Testis (tissue), 3 donors: ENCODE data around the gene MADCAM1. TPM values are rescaled to one million over a fixed set of nuclear protein-coding genes. Genes with fewer than 3 reads are reported as not detected.
A peak's percentile ranks its signal among the peaks of the same experiment; 100 is the strongest.

Experiments used
- DNase-seq: peaks from one replicate; pipeline ENCODE4 v3.0.0-alpha.2; 2019
- H3K27ac ChIP-seq, 2 donors: fragments of 200-600 bp; sonication (generic); one replicate each; pipeline ENCODE4 v1.5.1; 2019
- H3K27me3 ChIP-seq: fragments of 200-600 bp; sonication (generic); one replicate; pipeline ENCODE4 v1.5.1; 2019
- H3K36me3 ChIP-seq: fragments of 200-600 bp; sonication (generic); one replicate; pipeline ENCODE4 v1.5.1; 2017; ENCODE audit warnings: low read depth; ENCODE audit errors: missing control alignments
- H3K4me1 ChIP-seq: fragments of 200-600 bp; sonication (generic); one replicate; pipeline ENCODE4 v1.5.1; 2019
- H3K4me3 ChIP-seq, 2 donors: fragments of 200-600 bp; sonication (generic); one replicate each; pipeline ENCODE4 v1.5.1; 2017 to 2019
- H3K9me3 ChIP-seq: fragments of 200-600 bp; sonication (generic); one replicate; pipeline ENCODE4 v1.5.1; 2017
- POLR2A ChIP-seq: fragments of 450-650 bp; IDR thresholded peaks from one replicate; pipeline ENCODE4 v1.6.1; 2017; ENCODE audit warnings: antibody characterized with exemption, mild to moderate bottlenecking, moderate library complexity
- WGBS, 2 donors: methylation state at CpG; one replicate each; pipeline ENCODE4 v1.1.5; 2018; 5-methylcytosine and 5-hydroxymethylcytosine counted together
- intact Hi-C: fragments of 100-400 bp; cut with DNase I; formaldehyde crosslinking; loops from one replicate; pipeline ENCODE4 v1.15.1; 2023; ENCODE audit warnings: low total_unique reads
- polyA plus RNA-seq: library from polyadenylated mRNA; stranded (reverse); fragments of 350-450 nt; fragmentation: Illumina TruSeq; extraction: RNeasy Lipid Tissue Mini Kit (QIAGEN cat#74804); gene quantifications from one replicate; pipeline ENCODE4 v1.2.3, GENCODE V29; 2014; ENCODE audit warnings: low read depth, low replicate concordance; ENCODE audit not compliant: insufficient read depth
- total RNA-seq, 2 donors: library from RNA; depleted of rRNA; stranded (reverse); fragments of >200 nt; gene quantifications; one replicate each; pipeline ENCODE4 v1.2.3, GENCODE V29; 2016
- TF ChIP-seq, protein P1 (sequence below), 3 experiments: fragments of 450-650 bp in 2 of 3; fragments of 200-600 bp in 1 of 3; sonication (generic) in 1 of 3; IDR thresholded peaks; one replicate each; pipeline ENCODE4 v1.5.1; 2016 to 2019; ENCODE audit warnings: antibody characterized with exemption in 3 of 3, mild to moderate bottlenecking in 2 of 3, moderate library complexity in 1 of 3

Gene MADCAM1
- total and polyA plus RNA-seq, 3 donors from 2014 or later = 1.6 to 2.3 (median 2.2) TPM

DNA sequence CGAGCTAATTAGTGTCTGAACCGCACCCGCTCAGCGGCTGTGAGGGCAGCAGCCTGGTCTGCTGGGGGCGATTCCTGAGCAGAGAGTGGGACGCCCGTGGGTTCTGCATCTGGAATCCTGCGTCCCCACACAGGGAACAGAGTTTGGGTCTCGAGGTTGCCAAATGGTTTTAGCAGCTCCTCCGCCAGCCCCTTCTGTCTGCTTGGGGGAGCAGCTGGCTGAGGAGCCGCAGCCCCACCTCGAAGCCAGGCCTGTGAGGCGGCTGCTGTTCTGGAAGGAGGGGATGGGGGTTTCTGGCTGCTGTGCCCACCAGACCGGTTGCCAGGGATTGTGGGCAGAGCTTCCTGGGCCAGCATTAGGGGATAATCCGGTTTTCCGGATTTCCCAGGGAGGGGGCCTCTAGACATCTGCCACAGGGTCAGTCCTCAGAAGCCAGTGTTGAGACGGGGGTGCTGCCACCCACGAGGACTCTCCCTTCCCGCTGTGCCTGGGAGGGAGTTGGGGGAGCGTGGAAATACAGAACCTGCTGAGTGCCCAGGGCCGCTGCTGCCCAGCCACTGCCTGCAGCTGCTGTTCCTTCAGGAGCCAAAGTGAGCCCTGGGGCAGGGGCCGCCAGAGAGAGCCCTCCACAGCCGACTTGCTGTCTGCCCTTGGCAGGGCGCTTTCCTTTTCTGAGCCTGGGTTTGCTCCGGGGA, 37.2 kb downstream of the MADCAM1 start:
- no peaks in the 10 kb centered on the region for H3K36me3 ChIP-seq
- peak overlapping the region; percentile 93 to 95 for H3K27ac ChIP-seq
- no peak for DNase-seq
- intact Hi-C loops = no loop called here
- H3K27me3 ChIP-seq = no peaks in the 10 kb centered on the region
- peak overlapping the region in 1 of 2 donors; percentile 95 for H3K4me3 ChIP-seq
- no peaks in the 10 kb centered on the region for H3K9me3 ChIP-seq
- no peak for TF ChIP-seq POLR2A
- TF ChIP-seq, protein P1, sequence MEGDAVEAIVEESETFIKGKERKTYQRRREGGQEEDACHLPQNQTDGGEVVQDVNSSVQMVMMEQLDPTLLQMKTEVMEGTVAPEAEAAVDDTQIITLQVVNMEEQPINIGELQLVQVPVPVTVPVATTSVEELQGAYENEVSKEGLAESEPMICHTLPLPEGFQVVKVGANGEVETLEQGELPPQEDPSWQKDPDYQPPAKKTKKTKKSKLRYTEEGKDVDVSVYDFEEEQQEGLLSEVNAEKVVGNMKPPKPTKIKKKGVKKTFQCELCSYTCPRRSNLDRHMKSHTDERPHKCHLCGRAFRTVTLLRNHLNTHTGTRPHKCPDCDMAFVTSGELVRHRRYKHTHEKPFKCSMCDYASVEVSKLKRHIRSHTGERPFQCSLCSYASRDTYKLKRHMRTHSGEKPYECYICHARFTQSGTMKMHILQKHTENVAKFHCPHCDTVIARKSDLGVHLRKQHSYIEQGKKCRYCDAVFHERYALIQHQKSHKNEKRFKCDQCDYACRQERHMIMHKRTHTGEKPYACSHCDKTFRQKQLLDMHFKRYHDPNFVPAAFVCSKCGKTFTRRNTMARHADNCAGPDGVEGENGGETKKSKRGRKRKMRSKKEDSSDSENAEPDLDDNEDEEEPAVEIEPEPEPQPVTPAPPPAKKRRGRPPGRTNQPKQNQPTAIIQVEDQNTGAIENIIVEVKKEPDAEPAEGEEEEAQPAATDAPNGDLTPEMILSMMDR (IDR thresholded peaks at IDR 0.05) = no peak
- peaks cover 13% of the 10 kb centered on the region for H3K4me1 ChIP-seq
- 19 to 30% methylated on average over 12 to 25 of the region's 25 CpGs for WGBS, 2 donors

DNA sequence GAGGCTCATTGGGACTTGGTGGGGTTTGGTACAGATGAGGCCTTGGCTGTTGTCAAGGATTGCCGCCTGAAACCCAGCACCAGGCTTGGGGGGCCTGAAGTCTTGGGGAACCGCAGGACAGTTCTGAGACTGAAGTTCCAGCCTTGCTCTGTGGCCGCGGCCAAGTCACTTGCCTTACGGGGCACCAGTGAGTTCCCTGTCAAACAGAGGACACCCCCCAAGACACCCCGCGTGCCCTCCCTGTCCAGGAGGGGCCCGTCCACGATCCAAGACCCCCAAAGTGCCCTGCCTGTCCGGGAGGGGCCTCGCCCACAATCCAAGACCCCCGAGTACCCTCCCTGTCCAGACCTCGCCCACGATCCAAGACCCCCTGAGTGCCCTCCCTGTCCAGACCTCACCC, 37.8 kb downstream of the MADCAM1 start:
- intact Hi-C loops = no loop called here
- Histone ChIP-seq H3K27me3 (no peaks in the 10 kb centered on the region), H3K36me3 (no peaks in the 10 kb centered on the region), H3K4me1 (peaks cover 13% of the 10 kb centered on the region), H3K4me3 (no peak overlapping the region), H3K27ac (peak overlapping the region in 1 of 2 donors; percentile 95), H3K9me3 (no peaks in the 10 kb centered on the region)
- no peak for TF ChIP-seq POLR2A
- TF ChIP-seq, protein P1 (IDR thresholded peaks at IDR 0.05) = no peak
- DNase-seq = no peak
- WGBS, 2 donors = 72 to 81% methylated on average over 6 to 14 of the region's 14 CpGs

DNA sequence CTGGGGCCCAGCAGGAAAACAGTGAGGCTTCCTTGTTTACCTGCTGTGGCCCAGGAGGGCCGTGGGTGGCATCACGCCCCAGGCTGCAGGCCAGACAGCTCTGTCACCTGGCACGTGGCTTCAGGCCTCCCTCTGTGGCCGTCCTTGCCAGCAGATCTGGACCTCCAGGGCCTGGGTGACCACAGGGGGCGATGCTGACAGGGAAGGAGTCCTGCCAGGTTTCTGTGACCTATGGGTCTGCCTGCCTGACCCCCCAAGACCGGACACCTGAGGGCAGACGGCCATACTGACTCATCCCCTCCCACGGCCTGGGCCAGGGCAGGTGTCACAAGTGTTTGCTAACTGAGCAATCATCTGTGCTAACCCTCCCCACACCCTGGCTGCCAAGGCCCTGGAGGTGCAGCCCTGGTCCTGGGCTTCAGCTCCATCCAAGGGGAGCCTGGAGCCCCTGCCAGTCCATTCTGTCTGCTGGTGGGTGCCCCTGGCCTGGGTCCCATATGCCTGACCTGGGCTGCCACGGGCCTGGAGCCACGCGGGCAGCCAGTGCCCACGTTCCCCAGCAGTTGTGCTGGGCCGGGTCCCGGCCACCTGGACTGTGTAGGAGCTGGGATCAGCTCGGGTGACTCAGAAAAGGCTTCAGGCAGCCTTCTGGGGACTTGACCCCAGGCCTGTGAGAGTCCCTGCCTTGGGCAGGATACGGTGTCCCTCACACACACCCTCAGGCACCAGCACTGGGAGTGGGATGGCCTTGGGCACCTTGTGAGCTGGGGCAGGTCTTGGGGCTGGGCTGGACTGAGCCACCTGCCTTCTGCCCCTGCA, 38.9 kb downstream of the MADCAM1 start:
- DNase-seq = no peak
- no peaks in the 10 kb centered on the region for H3K27me3 ChIP-seq
- TF ChIP-seq, protein P1 (IDR thresholded peaks at IDR 0.05) = no peak
- no peak for TF ChIP-seq POLR2A
- intact Hi-C loops = no loop called here
- no peak overlapping the region for H3K4me3 ChIP-seq
- 42 to 56% methylated on average over 2 to 13 of the region's 16 CpGs for WGBS, 2 donors
- H3K27ac ChIP-seq = no peak overlapping the region
- H3K36me3 ChIP-seq = no peaks in the 10 kb centered on the region
- H3K9me3 ChIP-seq = no peaks in the 10 kb centered on the region
- peaks cover 13% of the 10 kb centered on the region for H3K4me1 ChIP-seq

DNA sequence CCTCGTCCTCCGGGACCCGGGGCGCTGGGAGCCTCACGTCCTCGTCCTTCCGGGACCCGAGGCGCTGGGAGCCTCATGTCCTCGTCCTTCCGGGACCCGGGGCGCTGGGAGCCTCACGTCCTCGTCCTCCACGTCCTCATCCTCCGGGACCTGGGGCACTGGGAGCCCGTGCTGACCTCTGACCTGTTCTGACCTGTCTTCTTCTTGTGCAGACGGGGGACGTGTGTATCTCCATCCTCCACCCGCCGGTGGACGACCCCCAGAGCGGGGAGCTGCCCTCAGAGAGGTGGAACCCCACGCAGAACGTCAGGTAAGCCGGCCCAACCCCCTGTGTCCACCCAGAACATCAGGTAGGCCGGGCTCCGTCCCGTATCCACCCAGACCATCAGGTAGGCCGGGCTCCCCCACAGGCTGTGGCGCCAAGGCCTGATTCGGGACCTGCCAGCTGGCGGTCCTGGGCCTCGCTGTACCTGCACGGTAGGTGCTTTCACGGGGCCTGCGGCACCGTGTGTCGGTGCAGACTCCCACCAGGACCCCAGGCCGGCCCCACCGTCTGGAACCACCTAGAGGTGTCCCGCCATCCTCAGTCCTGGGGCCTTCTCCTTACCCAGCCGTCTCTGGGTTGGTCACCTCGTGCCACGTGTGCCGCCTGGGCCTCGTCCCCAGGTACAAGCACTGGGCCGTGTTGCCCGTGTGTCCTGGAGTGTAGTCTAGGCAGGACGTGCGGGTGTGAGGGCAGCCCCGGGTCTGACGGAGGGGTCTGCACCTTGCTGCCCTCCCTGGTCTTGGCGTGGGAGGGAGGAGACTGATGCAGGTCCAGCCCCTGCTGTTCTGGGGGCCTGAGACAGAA, 40.0 kb downstream of the MADCAM1 start:
- WGBS, 2 donors = 87 to 90% methylated on average over 44 to 55 of the region's 55 CpGs
- no peaks in the 10 kb centered on the region for H3K9me3 ChIP-seq
- no peak overlapping the region for H3K4me3 ChIP-seq
- H3K4me1 ChIP-seq = peaks cover 13% of the 10 kb centered on the region
- H3K27me3 ChIP-seq = no peaks in the 10 kb centered on the region
- intact Hi-C loops = no loop called here
- H3K36me3 ChIP-seq = no peaks in the 10 kb centered on the region
- DNase-seq = no peak
- TF ChIP-seq, protein P1 (IDR thresholded peaks at IDR 0.05) = no peak
- no peak for TF ChIP-seq POLR2A
- no peak overlapping the region for H3K27ac ChIP-seq
